Measurements from ENCODE around the gene ENPP7.

Gene ENPP7

DNA sequence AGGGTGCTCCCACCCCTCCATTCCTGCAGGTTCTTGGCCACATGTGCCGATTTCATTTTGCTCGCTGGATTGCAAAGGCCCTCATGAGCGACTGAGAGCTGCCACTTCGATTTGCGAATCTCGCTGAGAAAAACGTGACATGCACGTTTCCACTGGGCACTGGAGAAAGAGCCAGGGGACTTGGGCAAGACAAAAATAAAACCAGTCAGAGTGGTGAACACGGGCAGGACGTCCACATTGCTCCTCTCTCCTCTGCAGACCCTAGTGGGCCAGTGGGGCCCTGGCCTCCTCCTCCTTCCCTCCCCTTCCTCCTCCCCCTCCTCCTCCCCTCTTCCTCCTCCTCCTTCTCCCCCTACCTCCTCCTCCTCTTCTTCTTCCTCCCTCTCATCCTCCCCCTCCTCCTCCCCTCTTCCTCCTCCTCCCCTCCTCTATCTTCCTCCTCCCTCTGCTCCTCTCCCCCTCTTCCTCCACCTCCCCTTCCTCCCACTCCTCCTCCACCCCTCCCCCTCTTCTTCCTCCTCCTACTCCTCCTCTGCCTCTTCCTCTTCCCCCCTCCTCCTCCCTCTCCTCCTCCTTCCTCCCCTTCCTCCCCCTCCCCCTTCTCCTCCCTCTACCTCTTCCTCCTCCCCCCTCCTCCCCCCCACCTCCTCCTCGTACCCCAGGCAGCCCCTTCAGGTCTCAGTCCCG lies 28.1 kb upstream of the ENPP7 start:
- DNase-seq (ENCODE audit: low read depth in 2 of 2): no peak

DNA sequence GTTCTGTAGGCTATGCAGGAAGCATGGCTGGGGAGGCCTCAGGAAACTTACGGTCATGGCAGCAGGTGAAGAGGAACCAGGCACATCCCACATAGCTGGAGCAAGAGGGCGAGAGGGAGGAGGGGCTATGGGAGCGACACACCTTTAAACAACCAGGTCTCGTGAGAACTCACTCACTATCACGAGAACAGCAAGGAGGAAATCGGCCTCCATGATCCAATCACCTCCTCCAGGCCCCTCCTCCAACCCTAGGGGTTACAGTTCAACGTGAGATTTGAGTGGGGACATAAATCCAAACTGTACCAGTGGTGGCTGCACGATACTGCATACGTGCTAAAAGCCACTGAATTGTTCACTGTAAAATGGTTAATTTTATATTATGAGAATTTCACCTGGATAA lies 26.1 kb upstream of the ENPP7 start:
- DNase-seq (ENCODE audit: low read depth in 2 of 2): no peak

DNA sequence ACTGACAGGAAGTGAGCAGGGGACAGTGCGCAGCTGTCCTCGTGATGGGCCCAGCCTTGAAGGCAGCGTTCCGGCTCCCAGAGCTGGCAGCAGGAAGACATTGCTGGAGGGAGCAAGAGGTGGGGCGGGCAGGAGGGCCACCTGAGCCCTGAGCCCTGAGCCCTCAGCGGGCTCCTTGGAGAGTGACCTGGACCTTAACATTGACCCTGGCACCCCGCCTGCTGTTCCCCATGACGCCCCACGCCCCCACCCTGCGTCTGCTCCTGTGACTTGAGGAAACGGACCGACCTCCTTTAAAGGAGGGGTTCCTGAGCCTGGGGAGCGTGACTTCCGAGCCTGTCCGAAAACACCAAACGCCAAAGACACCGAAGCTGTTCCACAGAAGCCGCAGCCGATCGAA lies 25.1 kb upstream of the ENPP7 start:
- no peak for DNase-seq (ENCODE audit: low read depth in 2 of 2)

- DNase-seq (ENCODE audit: low read depth in 2 of 2): no peak
Measured at GRCh38 chr17:79706931-79707850, 23.6 kb upstream of the ENPP7 start.

- DNase-seq (ENCODE audit: low read depth in 2 of 2): peak; percentile 20 to 31
Measured at GRCh38 chr17:79707931-79708891, 22.5 kb upstream of the ENPP7 start.

DNA sequence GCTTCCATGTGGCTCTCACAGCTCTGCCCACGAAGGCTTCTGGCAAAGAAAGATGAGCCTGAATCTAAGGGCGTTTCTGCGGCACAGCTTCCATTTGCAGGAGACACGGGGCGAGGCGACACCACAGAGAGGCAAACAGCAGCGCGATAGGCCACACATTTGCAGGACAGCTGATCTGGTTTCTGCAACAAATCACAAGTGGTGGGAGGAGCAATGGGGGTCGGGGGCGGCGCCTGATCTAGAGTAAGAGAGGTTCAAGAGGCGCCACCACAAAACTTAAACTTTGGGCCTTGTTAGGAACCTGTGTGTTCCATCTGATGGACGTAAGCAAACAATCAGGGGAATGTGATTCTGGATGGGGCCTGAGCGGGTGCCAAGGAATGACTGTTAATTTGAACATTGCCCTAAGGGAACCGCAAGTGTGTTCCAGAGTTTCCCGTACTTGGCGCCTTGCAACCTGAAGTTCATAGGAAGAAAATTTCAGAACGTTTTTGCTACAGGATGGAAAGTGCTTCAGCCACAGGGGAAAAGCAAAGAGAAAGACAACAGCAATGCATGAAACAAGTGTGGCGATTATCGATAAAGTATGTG lies 18.9 kb upstream of the ENPP7 start:
- DNase-seq (ENCODE audit: low read depth in 2 of 2): no peak

DNA sequence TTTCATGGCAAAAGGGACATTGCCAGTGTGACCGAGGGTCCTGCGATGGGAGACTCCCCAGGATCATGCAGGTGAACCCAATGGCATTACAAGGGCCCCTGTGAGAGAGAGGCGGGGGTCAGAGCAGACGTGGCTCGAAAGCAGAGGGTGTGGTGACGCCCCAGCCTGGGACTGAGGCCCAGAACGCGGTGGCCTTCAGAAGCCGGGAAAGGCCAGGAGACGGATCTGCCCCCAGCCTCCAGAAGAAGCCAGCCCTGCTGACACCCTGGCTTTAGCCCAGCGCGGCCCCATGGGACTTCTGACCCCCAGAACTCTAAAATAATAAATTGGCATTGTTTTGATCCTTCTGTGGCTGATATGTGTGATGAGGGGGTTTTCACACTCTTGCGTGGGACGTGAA lies 17.4 kb upstream of the ENPP7 start:
- DNase-seq (ENCODE audit: low read depth in 2 of 2): no peak

DNA sequence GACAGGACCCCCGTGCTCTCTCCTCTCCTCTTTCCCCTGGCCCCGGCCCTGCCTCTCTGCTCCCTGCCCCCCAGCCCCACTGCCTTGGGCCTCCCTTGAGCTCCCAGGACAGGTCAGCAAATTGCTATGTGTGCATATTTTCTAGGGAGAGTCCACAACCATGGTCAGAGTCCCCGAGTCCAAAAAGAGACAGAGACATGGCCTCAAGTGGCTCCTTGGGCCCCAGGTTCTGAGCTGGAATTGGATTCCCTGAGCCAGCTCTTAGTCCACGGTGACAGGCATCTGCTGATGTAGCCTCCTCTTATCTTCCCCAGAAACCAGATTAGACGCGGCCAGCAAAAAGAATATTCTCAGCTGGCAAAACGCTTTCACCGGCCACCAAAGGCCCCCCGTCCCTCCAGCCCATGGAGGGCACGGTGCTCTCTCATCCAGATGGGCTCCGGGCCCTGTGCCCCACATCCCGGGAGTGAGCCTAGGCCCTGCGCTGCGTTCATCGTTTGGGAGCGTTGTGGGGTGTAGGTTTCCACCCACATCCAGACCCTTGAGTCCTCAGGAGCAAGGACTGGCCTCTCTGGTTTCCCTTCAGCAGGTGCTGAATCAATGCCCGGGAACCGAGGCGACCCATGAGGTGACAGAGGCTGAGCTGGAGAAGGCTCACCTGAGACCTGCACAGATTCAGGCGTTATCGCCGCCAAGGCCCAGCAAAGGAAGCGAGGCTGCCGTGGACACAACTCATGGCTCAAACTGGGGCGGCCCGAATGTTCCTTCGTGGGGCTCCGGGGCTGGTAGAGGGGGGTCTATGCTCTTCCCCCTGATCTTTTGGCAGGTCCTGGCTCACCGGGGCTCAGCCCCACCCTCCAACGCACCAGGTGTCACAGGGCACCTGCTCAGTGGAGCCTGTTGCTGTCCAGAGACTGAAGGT lies 16.3 kb upstream of the ENPP7 start:
- no peak for DNase-seq (ENCODE audit: low read depth in 2 of 2)

- DNase-seq (ENCODE audit: low read depth in 2 of 2): no peak
Measured at GRCh38 chr17:79715098-79715942, 15.4 kb upstream of the ENPP7 start.

- no peak for DNase-seq (ENCODE audit: low read depth in 2 of 2)
Measured at GRCh38 chr17:79715943-79716797, 14.6 kb upstream of the ENPP7 start.

DNA sequence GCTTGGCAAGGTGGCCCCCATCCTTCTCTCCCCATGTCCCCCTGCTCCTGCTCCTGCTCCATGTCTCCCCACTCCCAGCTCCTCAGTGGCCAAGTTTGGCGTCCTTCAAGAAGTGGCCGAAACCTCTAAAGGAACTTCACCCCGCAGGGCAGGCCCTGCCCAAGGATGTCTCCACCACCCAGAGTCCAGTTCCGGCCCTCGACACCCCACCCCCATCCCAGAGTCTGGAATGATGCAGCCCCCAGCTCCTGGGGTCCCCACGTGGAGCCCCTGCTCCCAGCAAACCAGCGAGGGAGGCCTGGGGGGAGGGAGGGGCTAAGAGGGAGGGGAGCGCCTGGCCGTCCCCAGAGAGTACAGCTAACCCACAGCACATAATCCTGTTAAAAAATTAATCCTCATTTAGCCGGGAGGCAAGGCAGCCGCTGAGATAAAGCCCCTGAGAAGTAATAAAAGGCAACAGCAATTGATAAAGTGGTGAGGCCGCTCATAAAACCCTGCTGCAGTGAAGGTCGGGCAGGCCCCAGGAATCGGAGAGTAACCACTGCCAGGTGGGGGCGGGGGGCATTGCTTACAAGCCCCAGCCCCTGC lies 9.9 kb upstream of the ENPP7 start:
- DNase-seq (ENCODE audit: low read depth in 2 of 2): no peak

DNA sequence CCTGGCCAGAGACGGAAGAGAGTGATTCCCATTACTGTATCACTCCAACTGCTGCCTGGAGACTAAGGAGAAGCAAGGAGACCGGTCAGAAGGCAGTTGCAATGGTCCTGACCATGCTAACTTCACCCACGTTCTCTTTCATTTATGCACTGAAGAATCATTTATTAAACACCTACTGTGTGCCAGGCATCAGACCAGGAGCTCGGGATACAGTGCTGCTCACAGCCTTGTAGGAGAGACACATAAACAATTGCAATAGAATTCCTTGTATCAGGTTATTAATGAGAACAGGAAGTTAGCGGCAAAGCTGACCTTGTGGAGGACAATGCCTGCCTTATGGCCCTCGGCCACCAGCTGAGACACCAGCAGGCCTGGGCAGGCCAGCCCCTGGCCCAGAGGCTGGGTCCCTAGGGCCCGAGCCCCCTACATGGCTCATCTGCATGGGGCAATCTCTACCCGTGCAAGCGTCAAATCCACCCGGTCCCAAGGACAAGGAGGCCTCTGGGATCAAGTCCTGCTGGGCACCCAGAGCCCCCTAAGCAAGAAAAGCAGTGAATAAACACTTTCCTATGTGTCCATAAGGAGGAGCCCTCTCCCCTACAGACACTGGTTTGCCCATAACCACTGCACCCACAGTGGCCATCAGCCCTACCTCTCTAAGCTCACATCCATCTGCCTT lies 8.6 kb upstream of the ENPP7 start:
- DNase-seq (ENCODE audit: low read depth in 2 of 2): no peak

GRCh38 chr17:79722787-79723186 lies 8.0 kb upstream of the ENPP7 start:
- no peak for DNase-seq (ENCODE audit: low read depth in 2 of 2)

DNA sequence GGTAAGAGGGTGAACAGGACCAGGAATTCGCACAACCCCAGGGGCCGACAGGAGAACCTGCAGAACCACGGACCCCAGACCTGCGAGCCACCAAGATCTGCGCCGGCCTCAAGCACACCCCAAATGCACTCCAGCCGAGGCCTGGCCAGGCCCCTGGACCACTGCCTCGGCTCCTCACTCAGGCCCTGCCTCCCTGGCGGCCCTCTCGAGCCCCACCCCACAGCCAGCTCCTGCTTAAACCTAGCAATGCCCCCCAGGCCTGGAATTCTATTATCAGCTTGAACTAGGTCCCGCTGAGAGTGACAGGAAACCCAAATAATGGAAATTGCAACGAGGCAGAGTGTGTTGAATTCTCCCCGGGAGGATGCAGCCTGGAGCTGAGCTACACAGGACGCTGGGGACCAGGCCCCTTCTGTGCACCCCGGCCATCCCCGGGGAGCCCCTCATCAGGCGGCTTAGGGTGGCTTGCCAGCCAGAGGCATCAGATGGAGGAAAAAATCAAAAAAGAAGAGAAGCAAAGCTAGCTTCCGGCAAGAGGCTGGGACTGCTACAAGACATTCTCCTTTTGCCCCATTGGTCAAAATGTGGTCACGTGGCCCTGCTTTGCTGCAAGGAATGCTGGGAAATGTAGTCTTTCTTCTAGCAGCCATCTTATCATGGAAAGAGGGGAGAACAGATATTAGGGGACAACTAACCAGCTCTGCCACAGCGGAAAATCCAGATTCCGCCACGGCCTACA lies 2.4 kb upstream of the ENPP7 start:
- peak; percentile 41 to 62 for DNase-seq (ENCODE audit: low read depth in 2 of 2)

- DNase-seq (ENCODE audit: low read depth in 2 of 2): no peak
Measured at GRCh38 chr17:79728908-79729471, 1.8 kb upstream of the ENPP7 start.

- no peak for DNase-seq (ENCODE audit: low read depth in 2 of 2)
Measured at GRCh38 chr17:79729761-79730160, 982 bp upstream of the ENPP7 start.

GRCh38 chr17:79730437-79730768 lies 340 bp upstream of the ENPP7 start:
- no peak for DNase-seq (ENCODE audit: low read depth in 2 of 2)
